Measurements from ENCODE around the gene OSBPL6.
"Not testable (repeated sequence)": the region's sequence is repeated elsewhere in the genome, so short reads cannot be mapped to it uniquely, and the experiment has no call there.

OSBPL6 gene

GRCh38 chr2:178403671-178404306 is 209.5 kb downstream of the OSBPL6 start:
- DNase-seq (ENCODE audit: low read depth): no peak

- DNase-seq (ENCODE audit: low read depth): no peak
These were observed 210.1 kb downstream of the OSBPL6 start for GRCh38 chr2:178404368-178404767.

- no peak for DNase-seq (ENCODE audit: low read depth)
These were observed 214.9 kb downstream of the OSBPL6 start for GRCh38 chr2:178409261-178409660.

GRCh38 chr2:178412047-178412446 is 217.7 kb downstream of the OSBPL6 start:
- no peak for DNase-seq (ENCODE audit: low read depth)

GRCh38 chr2:178412453-178412852 is 218.1 kb downstream of the OSBPL6 start:
- not testable (repeated sequence) for DNase-seq (ENCODE audit: low read depth)

- DNase-seq (ENCODE audit: low read depth): peak; percentile 50
These were observed 219.4 kb downstream of the OSBPL6 start for GRCh38 chr2:178413472-178414265.

GRCh38 chr2:178414266-178415247 is 220.2 kb downstream of the OSBPL6 start:
- peak; percentile 50 for DNase-seq (ENCODE audit: low read depth)

GRCh38 chr2:178415979-178416378 is 221.7 kb downstream of the OSBPL6 start:
- no peak for DNase-seq (ENCODE audit: low read depth)

GRCh38 chr2:178417916-178418315 is 223.6 kb downstream of the OSBPL6 start:
- DNase-seq (ENCODE audit: low read depth): no peak

GRCh38 chr2:178418426-178418825 is 224.1 kb downstream of the OSBPL6 start:
- DNase-seq (ENCODE audit: low read depth): no peak

GRCh38 chr2:178419123-178419522 is 224.8 kb downstream of the OSBPL6 start:
- no peak for DNase-seq (ENCODE audit: low read depth)

- DNase-seq (ENCODE audit: low read depth): no peak
These were observed 226.2 kb downstream of the OSBPL6 start for GRCh38 chr2:178420463-178420999.

- no peak for DNase-seq (ENCODE audit: low read depth)
These were observed 227.8 kb downstream of the OSBPL6 start for GRCh38 chr2:178422097-178422496.

GRCh38 chr2:178423746-178424145 is 229.4 kb downstream of the OSBPL6 start:
- DNase-seq (ENCODE audit: low read depth): not testable (repeated sequence)

GRCh38 chr2:178425255-178425827 is 231.0 kb downstream of the OSBPL6 start:
- DNase-seq (ENCODE audit: low read depth): no peak

GRCh38 chr2:178426388-178426787 is 232.1 kb downstream of the OSBPL6 start:
- DNase-seq (ENCODE audit: low read depth): no peak

GRCh38 chr2:178427458-178427857 is 233.1 kb downstream of the OSBPL6 start:
- no peak for DNase-seq (ENCODE audit: low read depth)

GRCh38 chr2:178428396-178428806 is 234.1 kb downstream of the OSBPL6 start:
- DNase-seq (ENCODE audit: low read depth): no peak

GRCh38 chr2:178429336-178429735 is 235.0 kb downstream of the OSBPL6 start:
- no peak for DNase-seq (ENCODE audit: low read depth)

GRCh38 chr2:178436662-178437061 is 242.3 kb downstream of the OSBPL6 start:
- DNase-seq (ENCODE audit: low read depth): no peak

- no peak for DNase-seq (ENCODE audit: low read depth)
These were observed 247.1 kb downstream of the OSBPL6 start for GRCh38 chr2:178441426-178441825.
